ENCODE results near the gene TFF1.

Gene TFF1

DNA sequence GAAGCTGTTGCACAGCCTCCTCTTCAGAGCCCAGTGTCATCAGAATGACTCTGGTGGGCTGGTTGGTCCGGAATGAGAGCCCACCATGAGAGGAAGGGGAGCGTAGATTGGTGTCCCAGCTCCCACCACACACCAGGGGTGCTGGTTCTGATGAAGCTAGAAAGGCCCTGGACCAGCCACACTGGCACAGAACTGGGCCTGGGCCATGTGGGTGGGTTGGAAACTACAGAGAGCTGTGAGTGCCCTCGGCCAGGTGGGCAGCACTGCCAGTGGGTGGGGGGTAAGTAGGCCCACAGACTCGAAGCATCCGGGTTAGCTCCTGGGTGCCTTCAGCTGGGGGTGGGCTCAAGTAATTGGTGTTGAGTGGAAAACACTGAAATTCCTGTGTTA is 11.6 kb upstream of the TFF1 start:
- TF ChIP-seq, protein P1, sequence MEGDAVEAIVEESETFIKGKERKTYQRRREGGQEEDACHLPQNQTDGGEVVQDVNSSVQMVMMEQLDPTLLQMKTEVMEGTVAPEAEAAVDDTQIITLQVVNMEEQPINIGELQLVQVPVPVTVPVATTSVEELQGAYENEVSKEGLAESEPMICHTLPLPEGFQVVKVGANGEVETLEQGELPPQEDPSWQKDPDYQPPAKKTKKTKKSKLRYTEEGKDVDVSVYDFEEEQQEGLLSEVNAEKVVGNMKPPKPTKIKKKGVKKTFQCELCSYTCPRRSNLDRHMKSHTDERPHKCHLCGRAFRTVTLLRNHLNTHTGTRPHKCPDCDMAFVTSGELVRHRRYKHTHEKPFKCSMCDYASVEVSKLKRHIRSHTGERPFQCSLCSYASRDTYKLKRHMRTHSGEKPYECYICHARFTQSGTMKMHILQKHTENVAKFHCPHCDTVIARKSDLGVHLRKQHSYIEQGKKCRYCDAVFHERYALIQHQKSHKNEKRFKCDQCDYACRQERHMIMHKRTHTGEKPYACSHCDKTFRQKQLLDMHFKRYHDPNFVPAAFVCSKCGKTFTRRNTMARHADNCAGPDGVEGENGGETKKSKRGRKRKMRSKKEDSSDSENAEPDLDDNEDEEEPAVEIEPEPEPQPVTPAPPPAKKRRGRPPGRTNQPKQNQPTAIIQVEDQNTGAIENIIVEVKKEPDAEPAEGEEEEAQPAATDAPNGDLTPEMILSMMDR (IDR thresholded peaks at IDR 0.05) = no peak

GRCh38 chr21:42377211-42377950 is 11.0 kb upstream of the TFF1 start:
- TF ChIP-seq, protein P1 (IDR thresholded peaks at IDR 0.05) = no peak

- TF ChIP-seq, protein P1 (IDR thresholded peaks at IDR 0.05) = no peak
Observed at GRCh38 chr21:42376338-42376982, 10.1 kb upstream of the TFF1 start.

DNA sequence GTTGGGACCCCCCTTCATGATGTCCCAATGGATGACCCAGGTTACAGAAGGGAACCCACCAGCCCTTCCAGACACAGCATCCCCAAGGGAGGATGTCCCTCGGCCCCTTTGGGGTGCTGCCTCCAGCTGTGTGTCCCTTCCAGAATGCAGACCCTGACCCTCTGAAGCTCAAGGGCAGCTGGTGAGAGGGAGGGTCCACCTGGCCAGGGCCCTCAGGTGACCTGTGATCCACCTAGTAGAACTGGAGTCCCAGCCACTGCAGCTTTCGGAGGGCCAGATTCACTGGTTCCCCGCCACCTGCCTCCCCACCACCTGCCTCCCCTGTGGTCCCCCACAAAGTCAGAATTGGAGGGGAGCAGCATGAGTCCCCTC is 9.6 kb upstream of the TFF1 start:
- TF ChIP-seq, protein P1 (IDR thresholded peaks at IDR 0.05) = no peak

- TF ChIP-seq, protein P1 (IDR thresholded peaks at IDR 0.05) = no peak
Observed at GRCh38 chr21:42375506-42375905, 9.2 kb upstream of the TFF1 start.

DNA sequence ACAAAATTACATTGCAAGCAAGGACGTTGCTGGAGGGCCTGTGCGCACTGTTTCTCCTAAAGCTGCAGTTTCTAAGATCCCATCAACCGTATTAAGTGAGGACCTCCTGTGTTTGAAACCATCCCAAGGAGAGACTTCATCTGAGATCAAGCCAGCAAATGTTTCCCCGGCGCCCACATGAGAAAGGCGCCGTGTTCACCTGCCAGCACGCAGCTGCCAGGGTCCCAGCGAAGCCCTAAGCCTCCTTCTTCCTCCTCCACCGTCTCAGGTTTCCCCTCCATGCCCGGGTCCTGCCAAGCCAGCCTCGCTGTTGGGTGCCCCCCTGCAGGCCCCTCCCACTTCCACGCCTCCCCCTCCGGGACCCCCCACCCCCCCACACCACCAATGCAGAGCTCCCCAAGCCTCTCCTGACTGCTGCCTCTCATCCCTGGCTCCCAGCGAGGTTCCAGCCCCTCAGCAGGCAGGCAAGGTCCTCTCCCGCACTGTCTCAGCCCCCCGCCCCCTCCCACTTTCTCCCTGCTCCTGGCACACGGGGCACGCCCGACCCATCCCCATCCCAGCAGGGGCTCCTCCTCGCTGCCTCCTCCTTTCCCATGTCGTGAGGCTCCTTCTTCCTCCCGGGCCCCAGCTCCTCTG is 8.6 kb upstream of the TFF1 start:
- TF ChIP-seq, protein P1 (IDR thresholded peaks at IDR 0.05) = no peak

DNA sequence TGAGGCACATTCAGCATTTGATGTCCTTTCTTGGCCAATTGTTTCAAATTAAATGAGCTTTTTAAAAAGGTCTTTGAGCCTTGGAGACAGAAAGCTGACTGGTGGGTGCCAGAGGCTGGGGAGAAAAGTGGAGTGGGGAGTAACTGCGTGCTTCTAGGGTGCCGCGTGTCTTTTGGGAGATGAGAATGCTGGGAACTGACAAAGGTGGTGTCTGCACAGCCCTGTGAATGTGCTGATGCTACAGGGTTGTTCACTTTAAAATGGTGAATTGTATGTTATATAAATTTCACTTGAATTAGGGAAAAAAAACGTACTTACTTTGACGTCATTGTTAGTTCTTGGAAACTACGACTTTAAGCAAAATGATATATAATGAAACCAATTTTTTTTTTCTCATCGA is 8.1 kb upstream of the TFF1 start:
- TF ChIP-seq, protein P1 (IDR thresholded peaks at IDR 0.05) = no peak

Data from LNCAP (cell line).